ENCODE measurements around the gene SPDYE1.
A peak's percentile ranks its signal among the peaks of the same experiment; 100 is the strongest.
"Not testable (repeated sequence)": the region's sequence is repeated elsewhere in the genome, so short reads cannot be mapped to it uniquely, and the experiment has no call there.

The SPDYE1 gene

GRCh38 chr7:43997532-43997931, at the start of gene SPDYE1:
TSS of gene SPDYE1 (plus strand) at chr7:43997897. CDS start at chr7:43999950, 2,053 bp downstream.
- not testable (repeated sequence) for DNase-seq (ENCODE audit: low read depth in 2 of 3, low spot score in 2 of 3)

- no peak for DNase-seq (ENCODE audit: low read depth in 2 of 3, low spot score in 2 of 3)
These were observed 45.7 kb upstream of the SPDYE1 start for GRCh38 chr7:43952028-43952427.

GRCh38 chr7:43953071-43953470, 44.6 kb upstream of the SPDYE1 start:
- no peak for DNase-seq (ENCODE audit: low read depth in 2 of 3, low spot score in 2 of 3)

- DNase-seq (ENCODE audit: low read depth in 2 of 3, low spot score in 2 of 3), result no peak
These were observed 43.0 kb upstream of the SPDYE1 start for GRCh38 chr7:43954524-43955228.

- no peak for DNase-seq (ENCODE audit: low read depth in 2 of 3, low spot score in 2 of 3)
These were observed 41.7 kb upstream of the SPDYE1 start for GRCh38 chr7:43956027-43956426.

- no peak for DNase-seq (ENCODE audit: low read depth in 2 of 3, low spot score in 2 of 3)
These were observed 36.8 kb upstream of the SPDYE1 start for GRCh38 chr7:43960933-43961332.

GRCh38 chr7:43966392-43966791, 31.3 kb upstream of the SPDYE1 start:
- DNase-seq (ENCODE audit: low read depth in 2 of 3, low spot score in 2 of 3), result not testable (repeated sequence)

- not testable (repeated sequence) for DNase-seq (ENCODE audit: low read depth in 2 of 3, low spot score in 2 of 3)
These were observed 29.3 kb upstream of the SPDYE1 start for GRCh38 chr7:43968172-43969040.

GRCh38 chr7:43969586-43969985, 28.1 kb upstream of the SPDYE1 start:
- DNase-seq (ENCODE audit: low read depth in 2 of 3, low spot score in 2 of 3), result not testable (repeated sequence)

- DNase-seq (ENCODE audit: low read depth in 2 of 3, low spot score in 2 of 3), result not testable (repeated sequence)
These were observed 27.0 kb upstream of the SPDYE1 start for GRCh38 chr7:43970698-43971097.

GRCh38 chr7:43974033-43974573, 23.6 kb upstream of the SPDYE1 start:
- DNase-seq (ENCODE audit: low read depth in 2 of 3, low spot score in 2 of 3), result not testable (repeated sequence)

GRCh38 chr7:43974725-43975482, 22.8 kb upstream of the SPDYE1 start:
- DNase-seq (ENCODE audit: low read depth in 2 of 3, low spot score in 2 of 3), result not testable (repeated sequence)

- DNase-seq (ENCODE audit: low read depth in 2 of 3, low spot score in 2 of 3), result no peak
These were observed 20.2 kb upstream of the SPDYE1 start for GRCh38 chr7:43977525-43977924.

- DNase-seq (ENCODE audit: low read depth in 2 of 3, low spot score in 2 of 3), result not testable (repeated sequence)
These were observed 19.6 kb upstream of the SPDYE1 start for GRCh38 chr7:43978102-43978501.

- DNase-seq (ENCODE audit: low read depth in 2 of 3, low spot score in 2 of 3), result not testable (repeated sequence)
These were observed 14.8 kb upstream of the SPDYE1 start for GRCh38 chr7:43982848-43983247.

GRCh38 chr7:43983736-43984135, 14.0 kb upstream of the SPDYE1 start:
- not testable (repeated sequence) for DNase-seq (ENCODE audit: low read depth in 2 of 3, low spot score in 2 of 3)

- peak; percentile 63 to 90 (median 80) for DNase-seq (ENCODE audit: low read depth in 2 of 3, low spot score in 2 of 3)
These were observed 11.5 kb upstream of the SPDYE1 start for GRCh38 chr7:43985904-43986864.

- DNase-seq (ENCODE audit: low read depth in 2 of 3, low spot score in 2 of 3), result not testable (repeated sequence)
These were observed 10.2 kb upstream of the SPDYE1 start for GRCh38 chr7:43987476-43987875.

GRCh38 chr7:43990011-43990585, 7.6 kb upstream of the SPDYE1 start:
- not testable (repeated sequence) for DNase-seq (ENCODE audit: low read depth in 2 of 3, low spot score in 2 of 3)

- DNase-seq (ENCODE audit: low read depth in 2 of 3, low spot score in 2 of 3), result not testable (repeated sequence)
These were observed 6.9 kb upstream of the SPDYE1 start for GRCh38 chr7:43990829-43991228.

Measured in activated CD8-positive, alpha-beta memory T cell treated with anti-CD3 and anti-CD28 coated beads for 48 hours (primary cell).